ENCODE measurements around the gene CNIH3.

DNA sequence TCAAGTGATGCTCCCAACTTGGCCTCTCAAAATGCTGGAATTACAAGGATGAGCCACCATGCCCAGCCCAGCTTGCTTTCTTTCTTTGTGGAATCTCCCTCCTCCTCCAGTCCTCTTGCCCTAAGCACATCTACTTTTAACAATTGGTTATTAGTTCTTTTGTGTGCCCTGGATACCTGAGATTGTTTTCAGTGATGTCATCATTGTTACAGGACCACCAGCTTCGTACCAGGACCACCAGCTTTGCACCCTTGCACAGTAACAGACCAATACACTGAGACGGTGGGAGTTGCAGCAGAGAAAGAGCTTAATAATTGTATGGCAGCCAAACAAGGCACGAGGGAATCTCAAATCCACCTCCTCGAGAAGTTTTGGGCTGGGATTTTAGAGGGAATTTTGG lies 71.3 kb downstream of the CNIH3 start:
- no peak for TF ChIP-seq POLR2A (IDR thresholded peaks at IDR 0.05)
- TF ChIP-seq, protein P1, sequence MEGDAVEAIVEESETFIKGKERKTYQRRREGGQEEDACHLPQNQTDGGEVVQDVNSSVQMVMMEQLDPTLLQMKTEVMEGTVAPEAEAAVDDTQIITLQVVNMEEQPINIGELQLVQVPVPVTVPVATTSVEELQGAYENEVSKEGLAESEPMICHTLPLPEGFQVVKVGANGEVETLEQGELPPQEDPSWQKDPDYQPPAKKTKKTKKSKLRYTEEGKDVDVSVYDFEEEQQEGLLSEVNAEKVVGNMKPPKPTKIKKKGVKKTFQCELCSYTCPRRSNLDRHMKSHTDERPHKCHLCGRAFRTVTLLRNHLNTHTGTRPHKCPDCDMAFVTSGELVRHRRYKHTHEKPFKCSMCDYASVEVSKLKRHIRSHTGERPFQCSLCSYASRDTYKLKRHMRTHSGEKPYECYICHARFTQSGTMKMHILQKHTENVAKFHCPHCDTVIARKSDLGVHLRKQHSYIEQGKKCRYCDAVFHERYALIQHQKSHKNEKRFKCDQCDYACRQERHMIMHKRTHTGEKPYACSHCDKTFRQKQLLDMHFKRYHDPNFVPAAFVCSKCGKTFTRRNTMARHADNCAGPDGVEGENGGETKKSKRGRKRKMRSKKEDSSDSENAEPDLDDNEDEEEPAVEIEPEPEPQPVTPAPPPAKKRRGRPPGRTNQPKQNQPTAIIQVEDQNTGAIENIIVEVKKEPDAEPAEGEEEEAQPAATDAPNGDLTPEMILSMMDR (IDR thresholded peaks at IDR 0.05): no peak
